ENCODE results near the gene C1orf21.

Gene C1orf21

DNA sequence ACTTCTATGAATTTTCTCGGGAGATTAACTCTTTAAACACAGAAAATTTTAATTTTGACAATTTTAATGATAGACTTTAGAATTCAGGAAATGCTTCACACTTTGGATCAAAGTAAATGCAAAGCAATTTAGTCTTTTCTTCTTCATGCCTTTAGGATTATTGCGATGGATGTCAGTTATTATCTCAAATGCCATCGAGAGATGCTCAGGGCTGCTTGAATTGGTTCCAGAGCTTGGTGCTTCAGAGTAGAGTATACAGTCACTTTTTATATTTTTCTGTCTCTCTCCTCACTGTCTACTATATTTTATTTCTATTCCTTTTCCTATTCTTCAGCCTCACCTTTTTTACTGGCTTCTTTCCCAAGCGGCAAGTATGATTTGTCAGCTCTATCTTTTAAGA, 59.2 kb downstream of the C1orf21 start:
- DNase-seq (ENCODE audit: extremely low spot score) = no peak
- POLR2A ChIA-PET = no interaction called here
- CTCF ChIA-PET = no interaction called here
- TF ChIP-seq SP1 (IDR thresholded peaks at IDR 0.05) (no peak), ZNF384 (IDR thresholded peaks at IDR 0.05) (no peak), BHLHE40 (IDR thresholded peaks at IDR 0.05; ENCODE audit: borderline replicate concordance) (no peak), ARNT (IDR thresholded peaks at IDR 0.05) (no peak), TARDBP (IDR thresholded peaks at IDR 0.05) (no peak), FOXA1 (IDR thresholded peaks at IDR 0.05) (no peak), SUZ12 (IDR thresholded peaks at IDR 0.05) (no peak), NFRKB (IDR thresholded peaks at IDR 0.05) (no peak), FOXM1 (IDR thresholded peaks at IDR 0.05; ENCODE audit: borderline replicate concordance) (no peak), CTBP1 (IDR thresholded peaks at IDR 0.05; ENCODE audit: borderline replicate concordance) (no peak), LEF1 (IDR thresholded peaks at IDR 0.05; ENCODE audit: borderline replicate concordance) (no peak), ELF4 (IDR thresholded peaks at IDR 0.05) (no peak), L3MBTL2 (conservative IDR thresholded peaks at IDR 0.05) (no peak), FOXK2 (IDR thresholded peaks at IDR 0.05) (no peak), PKNOX1 (IDR thresholded peaks at IDR 0.05) (no peak)

- POLR2A ChIA-PET = interaction anchor here (1.1 kb wide), 1 partner anchor 396 kb away, joined by 3 read pairs; the partner anchor contains the start of gene TSEN15
- TF ChIP-seq FOXK2 (IDR thresholded peaks at IDR 0.05) (no peak), NFRKB (IDR thresholded peaks at IDR 0.05) (no peak), LEF1 (IDR thresholded peaks at IDR 0.05; ENCODE audit: borderline replicate concordance) (no peak), SUZ12 (IDR thresholded peaks at IDR 0.05) (no peak), SP1 (IDR thresholded peaks at IDR 0.05) (no peak), CTBP1 (IDR thresholded peaks at IDR 0.05; ENCODE audit: borderline replicate concordance) (no peak), L3MBTL2 (conservative IDR thresholded peaks at IDR 0.05) (no peak), ELF4 (IDR thresholded peaks at IDR 0.05) (no peak), HDGF (IDR thresholded peaks at IDR 0.05; ENCODE audit: borderline replicate concordance) (no peak), BHLHE40 (IDR thresholded peaks at IDR 0.05; ENCODE audit: borderline replicate concordance) (no peak), ZNF384 (IDR thresholded peaks at IDR 0.05) (no peak), PKNOX1 (IDR thresholded peaks at IDR 0.05) (no peak), FOXA1 (IDR thresholded peaks at IDR 0.05) (no peak)
- DNase-seq (ENCODE audit: extremely low spot score) = no peak
- CTCF ChIA-PET = interaction anchor here (0.6 kb wide), 1 partner anchor 28 kb away, joined by 4 read pairs; no protein-coding TSS in a partner anchor
These were observed 60.9 kb downstream of the C1orf21 start for GRCh38 chr1:184447651-184448185.

- CTCF ChIA-PET = no interaction called here
- POLR2A ChIA-PET = no interaction called here
- no peak for DNase-seq (ENCODE audit: extremely low spot score)
- TF ChIP-seq ZNF384 (IDR thresholded peaks at IDR 0.05) (no peak), PKNOX1 (IDR thresholded peaks at IDR 0.05) (no peak), ELF4 (IDR thresholded peaks at IDR 0.05) (no peak), TARDBP (IDR thresholded peaks at IDR 0.05) (no peak)
These were observed 63.1 kb downstream of the C1orf21 start for GRCh38 chr1:184449916-184450315.

- TF ChIP-seq CTBP1 (IDR thresholded peaks at IDR 0.05; ENCODE audit: borderline replicate concordance) = no peak
- ChIA-PET CTCF (interaction anchor here (0.5 to 1.0 kb wide), 2 partner anchors 42 to 56 kb away, joined by 3 read pairs; no protein-coding TSS in a partner anchor), POLR2A (no interaction called here)
- no peak for DNase-seq (ENCODE audit: extremely low spot score)
These were observed 69.0 kb downstream of the C1orf21 start for GRCh38 chr1:184455786-184456185.

DNA sequence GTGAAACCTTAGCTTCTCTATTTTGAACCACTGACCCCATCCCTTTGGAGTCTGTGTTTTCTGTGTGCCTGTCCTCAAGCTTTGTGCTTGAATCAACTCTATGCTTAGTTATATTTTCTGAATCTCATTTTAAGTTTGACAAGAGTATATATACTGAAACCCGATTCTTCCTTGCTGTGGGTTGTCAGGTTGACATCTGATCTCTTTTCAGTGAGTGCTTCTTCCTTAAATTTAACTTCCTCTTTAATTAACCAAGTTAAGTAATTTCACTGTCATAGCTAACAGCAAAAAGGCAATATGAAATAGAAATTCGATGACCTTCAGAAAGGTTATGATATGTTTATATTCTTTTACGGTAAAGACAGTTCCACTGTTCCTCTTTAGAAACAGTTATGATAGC, 69.4 kb downstream of the C1orf21 start:
- no peak for DNase-seq (ENCODE audit: extremely low spot score)
- no peak for TF ChIP-seq PKNOX1 (IDR thresholded peaks at IDR 0.05)
- no peak for TF ChIP-seq HDGF (IDR thresholded peaks at IDR 0.05; ENCODE audit: borderline replicate concordance)
- no peak for TF ChIP-seq SP1 (IDR thresholded peaks at IDR 0.05)
- TF ChIP-seq FOXA1 (IDR thresholded peaks at IDR 0.05) = no peak
- TF ChIP-seq NFRKB (IDR thresholded peaks at IDR 0.05) = no peak
- CTCF ChIA-PET = interaction anchor here (0.5 to 1.0 kb wide), 2 partner anchors 41 to 56 kb away, joined by 3 read pairs; no protein-coding TSS in a partner anchor
- POLR2A ChIA-PET = no interaction called here

DNA sequence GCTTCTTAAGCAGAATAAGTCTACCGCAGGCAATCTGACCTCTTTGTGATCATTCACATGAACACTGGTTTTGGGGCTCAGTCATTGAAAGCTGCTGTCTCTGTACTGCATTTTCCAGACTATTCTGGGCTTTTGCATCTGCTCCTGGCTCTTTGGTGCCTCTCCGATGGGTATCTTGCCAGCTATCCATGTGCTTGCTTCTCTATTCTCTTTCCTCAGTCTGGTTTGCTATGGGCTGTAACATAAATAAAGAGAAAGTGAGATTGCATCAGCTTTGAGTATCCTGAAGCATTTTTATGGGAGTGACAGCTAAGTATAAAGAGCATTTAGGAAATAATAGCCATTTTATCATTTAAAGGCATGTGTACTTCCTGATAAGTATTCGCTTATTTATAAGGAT, 70.7 kb downstream of the C1orf21 start:
- POLR2A ChIA-PET = no interaction called here
- no peak; the same call in 1 of the 2 replicates for TF ChIP-seq PKNOX1 (IDR thresholded peaks at IDR 0.05)
- TF ChIP-seq SP1 (IDR thresholded peaks at IDR 0.05) = no peak
- TF ChIP-seq ZNF384 (IDR thresholded peaks at IDR 0.05) = no peak
- TF ChIP-seq SUZ12 (IDR thresholded peaks at IDR 0.05) = no peak
- TF ChIP-seq ELF4 (IDR thresholded peaks at IDR 0.05) = no peak
- no peak for TF ChIP-seq TARDBP (IDR thresholded peaks at IDR 0.05)
- no peak for TF ChIP-seq BHLHE40 (IDR thresholded peaks at IDR 0.05; ENCODE audit: borderline replicate concordance)
- TF ChIP-seq FOXA1 (IDR thresholded peaks at IDR 0.05) = no peak
- no peak for TF ChIP-seq HDGF (IDR thresholded peaks at IDR 0.05; ENCODE audit: borderline replicate concordance)
- no peak for TF ChIP-seq CTBP1 (IDR thresholded peaks at IDR 0.05; ENCODE audit: borderline replicate concordance)
- TF ChIP-seq L3MBTL2 (conservative IDR thresholded peaks at IDR 0.05) = no peak
- no peak for TF ChIP-seq ARNT (IDR thresholded peaks at IDR 0.05)
- TF ChIP-seq FOXK2 (IDR thresholded peaks at IDR 0.05) = no peak
- no peak for DNase-seq (ENCODE audit: extremely low spot score)
- CTCF ChIA-PET = no interaction called here

All from HEK293T (cell line).